CD4-positive, alpha-beta T cell (primary cell): ENCODE results near the gene RFNG. TPM values are rescaled to one million over a fixed set of nuclear protein-coding genes. Genes with fewer than 3 reads are reported as not detected.

Source experiments
- ATAC-seq: fragments of 200-7000 bp; cut with Tn5 transposase; one replicate; pipeline ENCODE4 v1.10.0; 2022; ENCODE audit warnings: mild to moderate bottlenecking; ENCODE audit not compliant: poor library complexity
- CTCF ChIA-PET: fragments of 350-600 bp; sonication (Branson Sonifier 250); formaldehyde crosslinking; loops from one replicate; lab custom pipeline; 2021; ENCODE audit warnings: antibody characterized with exemption, inconsistent platforms; lab: Charles Lee
- POLR2A ChIA-PET: fragments of 350-600 bp; sonication (Branson Sonifier 250); formaldehyde crosslinking; loops from one replicate; lab custom pipeline; 2021; ENCODE audit warnings: antibody characterized with exemption, inconsistent platforms; lab: Charles Lee
- DNase-seq, 14 experiments: peaks; one replicate each; pipeline ENCODE4 v3.0.0-alpha.2; 2013 to 2020; ENCODE audit warnings: mixed read lengths in 2 of 14
- H3K27ac ChIP-seq, 2 donors: one replicate each; pipeline versions ENCODE4 v1.5.1 to v1.7.0; 2013; ENCODE audit warnings: low read length in 2 of 2, low read depth in 1 of 2, mild to moderate bottlenecking in 1 of 2
- H3K27me3 ChIP-seq, 2 experiments: 1 replicate in 1 of 2; 2 replicates in 1 of 2; pipeline versions ENCODE4 v1.6.1 to v1.7.0; 2013; ENCODE audit warnings: low read length in 2 of 2, control low read depth in 1 of 2, mild to moderate bottlenecking in 1 of 2, moderate library complexity in 1 of 2; ENCODE audit not compliant: insufficient read depth in 2 of 2, control insufficient read depth in 1 of 2
- H3K36me3 ChIP-seq: one replicate; pipeline ENCODE4 v1.6.1; 2013; ENCODE audit warnings: low read length, control low read depth; ENCODE audit not compliant: insufficient read depth
- H3K4me1 ChIP-seq: one replicate; pipeline ENCODE4 v1.6.1; 2013; ENCODE audit warnings: low read length, control low read depth; ENCODE audit not compliant: insufficient read depth
- H3K4me3 ChIP-seq: one replicate; pipeline ENCODE4 v1.5.1; 2013; ENCODE audit warnings: mild to moderate bottlenecking, low read length, moderate library complexity
- H3K9me3 ChIP-seq, 2 experiments: 1 replicate in 1 of 2; 2 replicates in 1 of 2; pipeline versions ENCODE4 v1.6.1 to v1.7.0; 2013; ENCODE audit warnings: low read length in 2 of 2, mild to moderate bottlenecking in 2 of 2, control low read depth in 1 of 2, moderate library complexity in 1 of 2; ENCODE audit not compliant: control insufficient read depth in 1 of 2, insufficient read depth in 1 of 2
- H3K27ac Mint-ChIP-seq: one replicate; pipeline ENCODE4 v1.8.0; 2020; ENCODE audit warnings: mixed read lengths
- H3K27me3 Mint-ChIP-seq: one replicate; pipeline ENCODE4 v1.8.0; 2021; ENCODE audit warnings: mixed read lengths
- H3K36me3 Mint-ChIP-seq: one replicate; pipeline ENCODE4 v1.8.0; 2021; ENCODE audit warnings: low read depth, mixed read lengths
- H3K4me1 Mint-ChIP-seq: one replicate; pipeline ENCODE4 v1.8.0; 2021; ENCODE audit warnings: low read depth, mixed read lengths
- H3K4me3 Mint-ChIP-seq: one replicate; pipeline ENCODE4 v1.8.0; 2020; ENCODE audit warnings: mild to moderate bottlenecking, mixed read lengths
- H3K9me3 Mint-ChIP-seq: one replicate; pipeline ENCODE4 v1.8.0; 2020; ENCODE audit warnings: mixed read lengths
- CTCF ChIP-seq: fragments of 200-600 bp; IDR thresholded peaks from one replicate; pipeline ENCODE4 v1.8.0; 2022; ENCODE audit warnings: antibody characterized with exemption, mild to moderate bottlenecking
- intact Hi-C, 2 experiments: fragments of 100-400 bp; cut with DNase I in 1 of 2; cut with micrococcal nuclease in 1 of 2; formaldehyde crosslinking; loops; one replicate each; pipeline versions ENCODE4 v1.15.1 to v1.9.0; 2023 to 2025; cut with DNase I, micrococcal nuclease
- total RNA-seq, 174 experiments: library from RNA in 2 of 174; stranded (reverse) in 2 of 174; gene quantifications; one replicate each; pipeline ENCODE4 v1.2.3 and lab custom pipeline; 2021 to 2026

The RFNG gene
- total RNA-seq, 2 experiments from 2014 or later = 28.1 to 31.2 TPM

- H3K4me3 ChIP-seq = peak overlapping the region; percentile 53
- Mint-ChIP-seq H3K27me3 (no peaks in the 10 kb centered on the region), H3K4me1 (peaks cover 21% of the 10 kb centered on the region), H3K27ac (no peak overlapping the region), H3K4me3 (peak overlapping the region; percentile 91), H3K36me3 (peaks cover 8% of the 10 kb centered on the region), H3K9me3 (no peaks in the 10 kb centered on the region)
- intact Hi-C loops = loop anchor here (1.0 to 10.0 kb wide), 9 partner anchors 68 to 524 kb away; partner anchors contain the start of genes FASN (in 1 of the 2), HEXD (in 1 of the 2) and OGFOD3 (in 1 of the 2)
- H3K9me3 ChIP-seq = no peaks in the 10 kb centered on the region
- no peaks in the 10 kb centered on the region for H3K27me3 ChIP-seq
- ATAC-seq (peak; percentile 85), DNase-seq (peak; percentile 73 to 92 (median 81))
- POLR2A ChIA-PET = interaction anchor here (0.6 to 2.5 kb wide), 20 partner anchors 8 to 1225 kb away, joined by 3 to 12 read pairs (median 4); partner anchors contain the start of genes CENPX, DUS1L and LRRC45
- CTCF ChIA-PET = interaction anchor here (0.6 to 2.6 kb wide), 39 partner anchors 10 to 617 kb away, joined by 3 to 19 read pairs (median 4); partner anchors contain the start of genes FASN, GPS1, NOTUM and RFNG
- no peaks in the 10 kb centered on the region for H3K36me3 ChIP-seq
- peaks cover 28% of the 10 kb centered on the region for H3K4me1 ChIP-seq
- H3K27ac ChIP-seq = no peak overlapping the region
- peak; percentile 97 for TF ChIP-seq CTCF
Observed at GRCh38 chr17:82030470-82031302, 20.9 kb downstream of the RFNG start.

- Mint-ChIP-seq H3K4me1 (peaks cover 14% of the 10 kb centered on the region), H3K27ac (no peak overlapping the region), H3K9me3 (no peaks in the 10 kb centered on the region), H3K27me3 (no peaks in the 10 kb centered on the region), H3K36me3 (peaks cover 2% of the 10 kb centered on the region), H3K4me3 (no peak overlapping the region)
- CTCF ChIA-PET = interaction anchor here (0.7 to 2.6 kb wide), 27 partner anchors 9 to 617 kb away, joined by 3 to 19 read pairs (median 4); partner anchors contain the start of genes FASN, GPS1, NOTUM and RFNG
- DNase-seq (peak in 1 of 14 experiments; percentile 56), ATAC-seq (no peak)
- intact Hi-C loops = loop anchor here (1.0 to 10.0 kb wide), 9 partner anchors 69 to 525 kb away; partner anchors contain the start of genes FASN (in 1 of the 2), HEXD (in 1 of the 2) and OGFOD3 (in 1 of the 2)
- Histone ChIP-seq H3K27me3 (no peaks in the 10 kb centered on the region), H3K27ac (no peak overlapping the region), H3K9me3 (no peaks in the 10 kb centered on the region), H3K4me1 (peaks cover 28% of the 10 kb centered on the region), H3K4me3 (no peak overlapping the region), H3K36me3 (no peaks in the 10 kb centered on the region)
- no peak for TF ChIP-seq CTCF
- POLR2A ChIA-PET = interaction anchor here (0.6 to 2.3 kb wide), 16 partner anchors 9 to 301 kb away, joined by 3 to 10 read pairs (median 4); partner anchors contain the start of gene DUS1L
Observed at GRCh38 chr17:82029990-82030469, 21.6 kb downstream of the RFNG start.

GRCh38 chr17:82029391-82029790 lies 22.2 kb downstream of the RFNG start:
- ChIA-PET CTCF (interaction anchor here (0.9 to 2.6 kb wide), 5 partner anchors 9 to 125 kb away, joined by 3 to 19 read pairs (median 12); no protein-coding TSS in a partner anchor), POLR2A (interaction anchor here (0.6 to 1.9 kb wide), 6 partner anchors 13 to 269 kb away, joined by 3 to 10 read pairs (median 4); no protein-coding TSS in a partner anchor)
- no peak overlapping the region for H3K27ac Mint-ChIP-seq
- Histone ChIP-seq H3K9me3 (no peaks in the 10 kb centered on the region), H3K4me1 (peaks cover 33% of the 10 kb centered on the region), H3K27ac (no peak overlapping the region), H3K27me3 (no peaks in the 10 kb centered on the region), H3K4me3 (no peak overlapping the region), H3K36me3 (no peaks in the 10 kb centered on the region)
- H3K9me3 Mint-ChIP-seq = no peaks in the 10 kb centered on the region
- ATAC-seq = no peak
- no peak for TF ChIP-seq CTCF
- peak overlapping the region; percentile 51 for H3K4me3 Mint-ChIP-seq
- H3K36me3 Mint-ChIP-seq = no peaks in the 10 kb centered on the region
- intact Hi-C loops = no loop called here
- H3K27me3 Mint-ChIP-seq = no peaks in the 10 kb centered on the region
- peaks cover 11% of the 10 kb centered on the region for H3K4me1 Mint-ChIP-seq
- no peak for DNase-seq
